H1 (cell line): ENCODE data around the gene EPHA1. TPM values are rescaled to one million over a fixed set of nuclear protein-coding genes. Genes with fewer than 3 reads are reported as not detected.

Source experiments
- CTCF ChIA-PET: fragments of 300-600 bp; sonication (Branson Sonifier 250); formaldehyde crosslinking; loops from one replicate; lab custom pipeline; 2021; ENCODE audit not compliant: partially characterized antibody; lab: Charles Lee
- POLR2A ChIA-PET: fragments of 300-600 bp; sonication (Branson Sonifier 250); formaldehyde crosslinking; loops from one replicate; lab custom pipeline; 2021; ENCODE audit warnings: inconsistent platforms; ENCODE audit not compliant: partially characterized antibody; lab: Charles Lee
- DNase-seq, 2 experiments: peaks; one replicate each; pipeline versions ENCODE4 v3.0.0 to v3.0.0-alpha.2; 2010 to 2022; ENCODE audit warnings: low spot score in 2 of 2, low read depth in 1 of 2, mixed read lengths in 1 of 2
- FAIRE-seq: peaks from 2 replicates; lab custom pipeline; 2011; peaks lifted over from hg19 to GRCh38; lab: Jason Lieb, UNC
- H2AFZ ChIP-seq: 2 replicates; pipeline ENCODE4 v1.8.1; 2012; ENCODE audit warnings: low read length, inconsistent platforms
- H2AK5ac ChIP-seq: 2 replicates; pipeline ENCODE4 v1.6.1; 2013; ENCODE audit warnings: low read depth, low read length
- H2BK120ac ChIP-seq: replicated peaks from 2 replicates; pipeline ENCODE3; 2013; ENCODE audit warnings: low read depth, low read length, inconsistent platforms
- H2BK12ac ChIP-seq: 2 replicates; pipeline ENCODE4 v1.6.1; 2013; ENCODE audit warnings: low read depth, low read length
- H2BK15ac ChIP-seq: 2 replicates; pipeline ENCODE4 v1.6.1; 2013; ENCODE audit warnings: low read length
- H2BK20ac ChIP-seq: 2 replicates; pipeline ENCODE4 v1.6.1; 2013; ENCODE audit warnings: low read length
- H2BK5ac ChIP-seq: 2 replicates; pipeline ENCODE4 v1.6.1; 2013; ENCODE audit warnings: low read depth, low read length
- H3K14ac ChIP-seq: 2 replicates; pipeline ENCODE4 v1.6.1; 2013; ENCODE audit warnings: inconsistent platforms; ENCODE audit not compliant: insufficient read length
- H3K18ac ChIP-seq: 2 replicates; pipeline ENCODE4 v1.6.1; 2013; ENCODE audit warnings: low read length; ENCODE audit errors: extremely low read depth
- H3K23ac ChIP-seq: 2 replicates; pipeline ENCODE4 v1.6.1; 2013; ENCODE audit warnings: inconsistent platforms; ENCODE audit not compliant: insufficient read length
- H3K23me2 ChIP-seq: 2 replicates; pipeline ENCODE4 v1.6.1; 2013; ENCODE audit warnings: low read depth, low read length
- H3K27ac ChIP-seq: 2 replicates; pipeline ENCODE4 v1.6.1; 2011; ENCODE audit warnings: low read depth, low read length, inconsistent platforms
- H3K27me3 ChIP-seq, 4 experiments: replicated peaks in 1 of 4; 1 replicate in 1 of 4; 2 replicates in 3 of 4; pipeline versions ENCODE4 v1.6.1 to v1.8.1; 2011 to 2013; ENCODE audit warnings: low read length in 3 of 4, mild to moderate bottlenecking in 3 of 4, inconsistent platforms in 2 of 4, mixed read lengths in 2 of 4, moderate library complexity in 1 of 4; ENCODE audit not compliant: control insufficient read depth in 3 of 4, insufficient read depth in 3 of 4; ENCODE audit errors: extremely low read depth in 1 of 4
- H3K36me3 ChIP-seq, 4 experiments: 2 replicates each; pipeline versions ENCODE4 v1.6.1 to v1.8.1; 2011 to 2013; ENCODE audit warnings: mild to moderate bottlenecking in 4 of 4, low read length in 3 of 4, moderate library complexity in 2 of 4, control low read depth in 1 of 4, inconsistent platforms in 1 of 4; ENCODE audit not compliant: insufficient read depth in 4 of 4, control insufficient read depth in 2 of 4
- H3K4ac ChIP-seq: replicated peaks from 2 replicates; pipeline ENCODE3; 2013; ENCODE audit warnings: low read length, low read depth, mixed read lengths, inconsistent platforms; ENCODE audit not compliant: insufficient read length
- H3K4me1 ChIP-seq, 4 experiments: replicated peaks in 1 of 4; 1 replicate in 1 of 4; 2 replicates in 3 of 4; pipeline versions ENCODE4 v1.6.1 to v1.8.1; 2011 to 2013; ENCODE audit warnings: low read length in 3 of 4, inconsistent platforms in 2 of 4, mixed read lengths in 1 of 4; ENCODE audit not compliant: insufficient read depth in 4 of 4, control insufficient read depth in 3 of 4
- H3K4me2 ChIP-seq, 2 experiments: 2 replicates each; pipeline versions ENCODE4 v1.6.1 to v1.8.1; 2011 to 2013; ENCODE audit warnings: low read depth in 2 of 2, low read length in 2 of 2, control low read depth in 1 of 2, inconsistent platforms in 1 of 2, mild to moderate bottlenecking in 1 of 2; ENCODE audit not compliant: insufficient read depth in 1 of 2
- H3K4me3 ChIP-seq, 4 experiments: fragments of 200-600, 300-600 bp in 1 of 4; sonication (generic), shearing (Covaris generic), sonication (Bioruptor Twin) in 1 of 4; 2 replicates each; pipeline versions ENCODE4 v1.5.1 to v1.8.1; 2011 to 2016; ENCODE audit warnings: low read length in 4 of 4, low read depth in 3 of 4, control low read depth in 2 of 4, inconsistent platforms in 2 of 4, mild to moderate bottlenecking in 2 of 4, mixed read lengths in 1 of 4, moderate library complexity in 1 of 4; ENCODE audit not compliant: insufficient read depth in 2 of 4; ENCODE audit errors: extremely low read depth in 1 of 4
- H3K56ac ChIP-seq: replicated peaks from 2 replicates; pipeline ENCODE3; 2013; ENCODE audit warnings: low read depth, mild to moderate bottlenecking, mixed read lengths, low read length, inconsistent platforms; ENCODE audit not compliant: insufficient read length
- H3K79me1 ChIP-seq: 2 replicates; pipeline ENCODE4 v1.6.1; 2013; ENCODE audit warnings: low read depth, low read length, control low read depth
- H3K79me2 ChIP-seq, 2 experiments: 2 replicates each; pipeline versions ENCODE4 v1.6.1 to v1.8.1; 2012 to 2013; ENCODE audit warnings: low read length in 2 of 2, mild to moderate bottlenecking in 2 of 2, inconsistent platforms in 1 of 2; ENCODE audit not compliant: insufficient read depth in 2 of 2, control insufficient read depth in 1 of 2
- H3K9ac ChIP-seq, 4 experiments: replicated peaks in 1 of 4; 1 replicate in 1 of 4; 2 replicates in 3 of 4; pipeline versions ENCODE4 v1.6.1 to v1.8.1; 2011 to 2013; ENCODE audit warnings: low read depth in 3 of 4, low read length in 3 of 4, control low read depth in 2 of 4, mild to moderate bottlenecking in 2 of 4, moderate library complexity in 2 of 4, inconsistent platforms in 1 of 4; ENCODE audit errors: extremely low read depth in 1 of 4
- H3K9me3 ChIP-seq, 2 experiments: 2 replicates each; pipeline versions ENCODE4 v1.6.1 to v1.8.1; 2012 to 2013; ENCODE audit warnings: mild to moderate bottlenecking in 2 of 2, moderate library complexity in 2 of 2, control low read depth in 1 of 2, inconsistent platforms in 1 of 2, low read depth in 1 of 2, low read length in 1 of 2, mixed read lengths in 1 of 2; ENCODE audit not compliant: insufficient read depth in 2 of 2
- H4K20me1 ChIP-seq, 2 experiments: replicated peaks in 1 of 2; 2 replicates each; pipeline versions ENCODE3 to v1.8.1; 2011 to 2013; ENCODE audit warnings: inconsistent platforms in 2 of 2, low read length in 2 of 2, mild to moderate bottlenecking in 1 of 2; ENCODE audit not compliant: insufficient read depth in 2 of 2, control insufficient read depth in 1 of 2
- H4K5ac ChIP-seq: 2 replicates; pipeline ENCODE4 v1.6.1; 2013; ENCODE audit warnings: low read length, low read depth, mixed read lengths, inconsistent platforms; ENCODE audit not compliant: insufficient read length
- H4K8ac ChIP-seq: 2 replicates; pipeline ENCODE4 v1.8.0; 2013; ENCODE audit warnings: mild to moderate bottlenecking, moderate library complexity, low read length, inconsistent platforms; ENCODE audit not compliant: insufficient read depth; ENCODE audit errors: extremely low read depth
- H4K91ac ChIP-seq: replicated peaks from 2 replicates; pipeline ENCODE3; 2013; ENCODE audit warnings: low read length, mixed read lengths, inconsistent platforms; ENCODE audit not compliant: insufficient read length
- CHD2 ChIP-seq: IDR thresholded peaks from 2 replicates; pipeline ENCODE4 v1.6.1; 2012; ENCODE audit warnings: low read length, improper control_type of control experiment
- EGR1 ChIP-seq: IDR thresholded peaks from 2 replicates; pipeline ENCODE4 v1.6.1; 2011; ENCODE audit warnings: low read depth, low read length, borderline replicate concordance
- ZNF274 ChIP-seq: IDR thresholded peaks from 2 replicates; pipeline ENCODE4 v1.7.0; 2012; ENCODE audit warnings: low read length, borderline replicate concordance; ENCODE audit errors: extremely low read depth
- WGBS, 2 experiments: shearing (Covaris generic) in 1 of 2; methylation state at CpG; one replicate each; pipeline versions ENCODE4 v1.1.6 to v1.1.7; 2013 to 2015; ENCODE audit warnings: low lambda C conversion rate in 2 of 2, mixed read lengths in 2 of 2, inconsistent platforms in 1 of 2, low coverage in 1 of 2, missing lambda C conversion rate in 1 of 2; ENCODE audit not compliant: insufficient replicate concordance in 2 of 2, insufficient coverage in 1 of 2, insufficient read length in 1 of 2; ENCODE audit errors: extremely low coverage in 1 of 2, missing lambda C conversion rate in 1 of 2; 5-methylcytosine and 5-hydroxymethylcytosine counted together
- polyA plus RNA-seq, 7 experiments: library from polyadenylated mRNA; depleted of rRNA in 3 of 7; stranded (reverse) in 5 of 7; unstranded in 2 of 7; fragments of >200 nt in 5 of 7; fragments of 200-250 nt in 2 of 7; gene quantifications; 1 replicate in 5 of 7; 2 replicates in 1 of 7; 4 replicates in 1 of 7; pipeline versions ENCODE4 v1.2.1 to v1.2.3, GENCODE V29; 2011 to 2013; ENCODE audit warnings: missing spikeins in 2 of 7, mixed read lengths in 2 of 7
- total RNA-seq: library from RNA; stranded (reverse); fragmentation: NEBNext Ultra II Directional; extraction: Animal tissue kit (Norgen Biotek cat#: 25700); gene quantifications from 2 replicates; pipeline ENCODE4 v1.2.1, GENCODE V29; 2021

Gene EPHA1
- total and polyA plus RNA-seq, 2 of the 8 experiments (the other 6 are each of a cell fraction or from before 2014, with no cell fraction given) = 86.5 to 133 TPM

GRCh38 chr7:143401265-143401664 is 7.4 kb downstream of the EPHA1 start:
- no peak overlapping the region for H3K23ac ChIP-seq
- no peak overlapping the region for H3K4me3 ChIP-seq
- peaks cover 5 to 10% (median 9%) of the 10 kb centered on the region in 4 experiments for H3K4me1 ChIP-seq
- H2AFZ ChIP-seq = no peak overlapping the region
- no peak overlapping the region for H2BK20ac ChIP-seq
- no peak overlapping the region for H3K9ac ChIP-seq
- H3K4me2 ChIP-seq = no peak overlapping the region
- no peak overlapping the region for H2AK5ac ChIP-seq
- no peak overlapping the region for H3K27ac ChIP-seq
- no peak overlapping the region; the same call in 1 of the 2 replicates for H4K8ac ChIP-seq
- H4K91ac ChIP-seq = no peak overlapping the region
- peaks cover 0 to 33% of the 10 kb centered on the region in 2 experiments; a peak in 2 of 4 replicates for H3K79me2 ChIP-seq
- H3K14ac ChIP-seq = no peak overlapping the region
- no peak overlapping the region for H4K5ac ChIP-seq
- FAIRE-seq (no peak), DNase-seq (no peak)
- peaks cover 35 to 58% (median 55%) of the 10 kb centered on the region in 4 experiments for H3K36me3 ChIP-seq
- no peak overlapping the region for H2BK15ac ChIP-seq
- no peak overlapping the region for H2BK5ac ChIP-seq
- no peak overlapping the region for H3K4ac ChIP-seq
- POLR2A ChIA-PET = interaction anchor here (0.6 to 25.2 kb wide), 5 partner anchors 10 to 63 kb away, joined by 3 to 518 read pairs (median 4); partner anchors contain the start of gene ZYX
- H3K27me3 ChIP-seq = no peaks in the 10 kb centered on the region
- no peak overlapping the region for H3K56ac ChIP-seq
- no peak overlapping the region for H3K18ac ChIP-seq
- H2BK120ac ChIP-seq = no peak overlapping the region
- H3K23me2 ChIP-seq = peaks cover 2% of the 10 kb centered on the region; the same call in 1 of the 2 replicates
- no peaks in the 10 kb centered on the region for H3K9me3 ChIP-seq
- 93% methylated on average over 12 of the region's 12 CpGs; no CpG with 5 or more reads in 1 of the 2 experiments for WGBS, 2 experiments
- CTCF ChIA-PET = interaction anchor here (1.9 to 23.5 kb wide), 6 partner anchors 8 to 103 kb away, joined by 5 to 359 read pairs (median 52); partner anchors contain the start of gene ZYX
- TF ChIP-seq CHD2 = no peak
- TF ChIP-seq ZNF274 = no peak
- TF ChIP-seq EGR1 = no peak
- peaks cover 5 to 23% of the 10 kb centered on the region in 2 experiments for H4K20me1 ChIP-seq
- H3K79me1 ChIP-seq = peaks cover 9% of the 10 kb centered on the region; the same call in 1 of the 2 replicates
- H2BK12ac ChIP-seq = no peak overlapping the region
